HG02623 (cell line): ENCODE measurements around the gene SMTN.

Experiments used
- ATAC-seq: cut with Tn5 transposase; IDR thresholded peaks from one replicate; pipeline ENCODE4 v1.9.1; 2021; ENCODE audit warnings: moderate library complexity; ENCODE audit not compliant: unreplicated experiment

The SMTN gene

GRCh38 chr22:31148953-31149627 lies 68.0 kb downstream of the SMTN start:
- ATAC-seq, result no peak

GRCh38 chr22:31150615-31151014 lies 69.5 kb downstream of the SMTN start:
- no peak for ATAC-seq

GRCh38 chr22:31151872-31152271 lies 70.8 kb downstream of the SMTN start:
- no peak for ATAC-seq

DNA sequence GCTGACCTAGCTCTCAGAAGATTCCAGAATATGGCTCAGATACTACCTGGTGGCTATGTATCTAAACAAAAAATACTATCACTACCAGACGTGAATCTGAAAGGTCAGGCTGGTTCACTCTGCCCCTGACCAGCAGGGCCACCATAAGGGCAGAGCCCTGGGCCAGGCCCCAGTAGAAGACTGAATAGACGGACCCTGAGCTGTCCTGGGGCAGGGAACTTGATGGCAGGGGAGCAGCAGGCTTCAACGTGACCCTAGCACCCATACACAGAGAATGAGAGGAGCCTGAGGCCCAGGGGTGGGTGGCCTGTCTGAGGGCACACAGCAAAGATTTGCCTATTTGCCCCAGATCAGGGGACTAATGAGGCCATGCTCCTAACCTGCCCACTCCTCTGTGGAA lies 72.2 kb downstream of the SMTN start:
- ATAC-seq, result no peak
